Measurements from ENCODE around the gene LMBR1.

Gene LMBR1

DNA sequence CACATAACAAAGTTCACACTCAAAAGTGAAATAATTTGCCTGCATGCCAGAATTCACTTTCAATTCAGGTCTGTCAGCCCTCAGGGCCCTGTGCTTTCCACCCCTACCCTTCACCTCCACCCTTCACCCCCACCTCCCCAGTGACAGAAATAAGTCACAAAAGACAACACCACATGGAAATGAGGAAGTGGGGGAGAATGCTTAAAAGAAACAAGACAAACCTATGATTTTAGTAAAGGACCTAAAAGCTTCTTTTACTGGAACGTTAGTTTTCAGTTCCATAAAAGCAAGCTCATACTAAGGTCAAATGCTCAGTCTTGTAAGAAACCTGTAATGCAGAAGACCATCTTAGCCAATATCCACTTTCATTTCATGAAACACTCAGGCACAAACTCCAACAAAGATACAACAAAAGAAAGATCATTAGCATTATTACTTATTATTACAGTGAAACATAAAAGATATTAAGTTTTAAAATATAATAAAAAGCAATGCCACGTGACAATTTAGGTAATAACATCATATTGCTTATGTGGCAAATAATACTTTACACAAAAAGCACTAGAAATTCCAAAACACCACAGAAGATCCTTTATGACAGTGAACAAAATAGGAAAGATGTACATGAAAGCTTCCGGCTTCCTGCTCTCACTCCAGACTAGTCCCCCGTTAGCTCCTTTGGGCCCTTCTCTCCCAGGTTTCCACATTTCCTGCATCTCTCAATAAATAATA is 112.1 kb downstream of the LMBR1 start:
- Histone ChIP-seq H3K36me3 (ENCODE audit: insufficient read depth, low read length) (no peaks in the 10 kb centered on the region), H3K27ac (no peak overlapping the region), H3K4me3 (no peak overlapping the region), H3K9me3 (ENCODE audit: low read depth, low read length) (no peaks in the 10 kb centered on the region), H3K9ac (ENCODE audit: insufficient read length) (no peak overlapping the region)
- no peak for DNase-seq (ENCODE audit: low read depth, low spot score)
- no peak for TF ChIP-seq POLR2AphosphoS5 (IDR thresholded peaks at IDR 0.05; ENCODE audit: borderline replicate concordance, low read depth, low read length)

DNA sequence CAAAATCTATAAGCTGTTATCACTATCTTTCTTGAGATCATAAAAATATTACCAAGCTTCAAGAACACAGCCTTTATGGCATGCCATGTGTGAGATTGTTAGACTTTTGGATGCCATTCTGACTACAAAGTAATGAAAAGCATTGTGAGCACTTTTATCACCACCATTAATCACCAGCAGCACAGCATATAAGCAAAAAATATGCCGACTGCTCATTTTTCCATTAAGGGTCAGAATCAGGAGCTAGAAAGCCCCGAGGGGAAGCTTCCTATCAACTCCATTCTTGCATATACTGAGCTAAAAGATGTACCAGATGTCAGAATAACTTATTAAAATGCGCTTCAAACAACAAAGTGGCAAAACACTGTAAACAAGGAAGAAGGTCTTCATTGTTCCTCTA is 114.3 kb downstream of the LMBR1 start:
- Histone ChIP-seq H3K9ac (ENCODE audit: insufficient read length) (no peak overlapping the region), H3K9me3 (ENCODE audit: low read depth, low read length) (no peaks in the 10 kb centered on the region), H3K27ac (no peak overlapping the region; the same call in 1 of the 2 replicates), H3K36me3 (ENCODE audit: insufficient read depth, low read length) (no peaks in the 10 kb centered on the region), H3K4me3 (peak overlapping the region; percentile 27; the same call in 1 of the 2 replicates)
- TF ChIP-seq POLR2AphosphoS5 (IDR thresholded peaks at IDR 0.05; ENCODE audit: borderline replicate concordance, low read depth, low read length), result no peak
- no peak for TF ChIP-seq EZH2 (IDR thresholded peaks at IDR 0.05)
- no peak for TF ChIP-seq FOXP2 (optimal IDR thresholded peaks at IDR 0.05; ENCODE audit: control extremely low read depth, extremely low read length, insufficient read depth)
- peak; percentile 40 for DNase-seq (ENCODE audit: low read depth, low spot score)

DNA sequence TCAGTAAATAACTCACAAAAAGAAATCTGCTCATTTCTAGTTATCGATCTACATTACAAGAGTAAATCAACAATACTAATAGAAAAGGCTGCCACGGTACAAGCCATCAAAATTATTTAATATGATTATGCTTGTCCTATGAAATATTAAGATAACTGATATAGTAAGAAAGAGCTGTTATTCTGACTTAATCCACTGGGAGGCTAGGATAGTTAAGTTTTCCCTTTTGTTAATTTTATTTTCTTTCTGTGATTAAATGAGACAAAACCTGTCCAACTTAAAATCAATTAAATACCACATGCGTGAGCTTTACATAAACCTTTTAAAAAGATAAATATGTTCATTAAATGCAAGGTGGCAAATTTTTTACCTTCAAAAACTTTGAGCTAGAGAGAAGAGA is 114.8 kb downstream of the LMBR1 start:
- H3K27ac ChIP-seq, result no peak overlapping the region; the same call in 1 of the 2 replicates
- no peak for TF ChIP-seq FOXP2 (optimal IDR thresholded peaks at IDR 0.05; ENCODE audit: control extremely low read depth, extremely low read length, insufficient read depth)
- no peak for TF ChIP-seq EZH2 (IDR thresholded peaks at IDR 0.05)
- TF ChIP-seq POLR2AphosphoS5 (IDR thresholded peaks at IDR 0.05; ENCODE audit: borderline replicate concordance, low read depth, low read length), result no peak
- no peaks in the 10 kb centered on the region for H3K36me3 ChIP-seq (ENCODE audit: insufficient read depth, low read length)
- DNase-seq (ENCODE audit: low read depth, low spot score), result no peak
- peak overlapping the region; percentile 27; the same call in 1 of the 2 replicates for H3K4me3 ChIP-seq
- no peak overlapping the region for H3K9ac ChIP-seq (ENCODE audit: insufficient read length)
- H3K9me3 ChIP-seq (ENCODE audit: low read depth, low read length), result no peaks in the 10 kb centered on the region

DNA sequence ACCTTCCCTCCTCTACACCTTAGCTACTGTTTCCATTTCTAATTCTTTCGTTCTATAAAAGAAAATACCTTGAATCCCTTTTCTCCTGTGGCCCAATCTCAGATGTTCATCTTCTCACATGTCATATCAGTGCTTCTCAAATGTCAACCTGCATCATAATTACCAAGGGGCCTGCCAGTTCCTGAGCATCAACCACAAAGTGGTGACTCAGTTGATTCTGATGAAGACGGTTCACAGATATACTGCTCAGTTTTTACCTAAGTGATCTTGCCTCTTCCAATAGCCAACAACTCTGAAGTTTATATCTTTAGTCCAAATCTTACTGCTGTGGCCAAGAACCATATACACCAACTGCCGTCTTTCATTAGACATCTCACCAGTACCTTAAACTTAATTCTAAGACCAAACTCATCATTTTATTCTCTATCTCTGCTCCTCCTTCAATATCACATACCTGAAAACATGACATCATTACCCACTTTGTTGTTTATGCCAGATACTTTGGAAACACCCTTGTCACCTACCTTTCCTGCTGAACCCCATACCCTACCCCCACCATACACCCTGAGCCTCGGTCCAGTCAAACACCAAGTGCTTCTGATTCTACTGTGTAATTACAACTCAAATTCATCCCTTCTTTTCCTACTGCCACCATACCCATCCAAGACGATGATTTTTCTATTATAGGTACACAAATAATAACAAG is 115.5 kb downstream of the LMBR1 start:
- TF ChIP-seq EZH2 (IDR thresholded peaks at IDR 0.05) (no peak), POLR2AphosphoS5 (IDR thresholded peaks at IDR 0.05; ENCODE audit: borderline replicate concordance, low read depth, low read length) (no peak), FOXP2 (optimal IDR thresholded peaks at IDR 0.05; ENCODE audit: control extremely low read depth, extremely low read length, insufficient read depth) (no peak)
- no peak overlapping the region for H3K9ac ChIP-seq (ENCODE audit: insufficient read length)
- no peaks in the 10 kb centered on the region for H3K36me3 ChIP-seq (ENCODE audit: insufficient read depth, low read length)
- H3K4me3 ChIP-seq, result no peak overlapping the region
- H3K9me3 ChIP-seq (ENCODE audit: low read depth, low read length), result no peaks in the 10 kb centered on the region
- H3K27ac ChIP-seq, result no peak overlapping the region
- DNase-seq (ENCODE audit: low read depth, low spot score), result no peak

DNA sequence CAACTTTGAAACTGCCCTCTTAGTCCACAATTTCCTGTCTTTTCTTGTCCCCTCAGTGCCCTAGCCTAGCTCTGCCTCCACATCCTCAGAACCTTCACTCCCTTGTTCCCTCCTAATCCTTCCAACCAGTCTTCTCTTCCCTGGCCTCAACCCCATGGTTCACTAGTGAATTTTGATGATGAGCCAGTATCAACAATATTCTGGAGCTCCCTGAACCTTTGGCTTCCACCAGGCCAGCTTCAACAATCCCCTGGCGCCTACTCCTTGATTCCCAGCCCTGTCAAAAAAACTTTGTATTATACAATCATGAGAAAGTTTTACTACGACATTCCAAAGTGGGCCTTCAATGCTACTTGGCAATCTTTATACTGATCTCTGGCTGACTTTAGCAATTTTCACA is 116.5 kb downstream of the LMBR1 start:
- H3K9ac ChIP-seq (ENCODE audit: insufficient read length), result no peak overlapping the region
- no peak for DNase-seq (ENCODE audit: low read depth, low spot score)
- H3K9me3 ChIP-seq (ENCODE audit: low read depth, low read length), result no peaks in the 10 kb centered on the region
- TF ChIP-seq FOXP2 (optimal IDR thresholded peaks at IDR 0.05; ENCODE audit: control extremely low read depth, extremely low read length, insufficient read depth) (no peak), POLR2AphosphoS5 (IDR thresholded peaks at IDR 0.05; ENCODE audit: borderline replicate concordance, low read depth, low read length) (no peak), EZH2 (IDR thresholded peaks at IDR 0.05) (no peak)
- no peak overlapping the region for H3K4me3 ChIP-seq
- no peak overlapping the region for H3K27ac ChIP-seq
- no peaks in the 10 kb centered on the region for H3K36me3 ChIP-seq (ENCODE audit: insufficient read depth, low read length)

DNA sequence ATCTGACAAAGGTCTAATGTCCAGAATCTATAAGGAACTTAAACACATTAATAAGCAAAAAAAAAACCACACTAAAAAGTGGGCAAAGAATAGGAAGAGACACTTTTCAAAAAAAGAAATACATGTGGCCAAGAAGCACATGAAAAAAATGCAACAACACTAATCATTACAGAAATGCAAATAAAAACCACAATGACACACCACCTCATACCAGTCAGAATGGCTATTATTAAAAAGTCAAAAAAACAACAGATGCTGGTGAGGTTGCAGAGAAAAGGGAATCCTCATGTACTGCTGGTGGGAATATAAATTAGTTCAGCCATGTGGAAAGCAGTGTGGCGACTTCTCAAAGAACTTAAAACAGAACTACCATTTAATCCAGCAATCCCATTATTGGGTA is 119.0 kb downstream of the LMBR1 start:
- Histone ChIP-seq H3K27ac (no peak overlapping the region), H3K9ac (ENCODE audit: insufficient read length) (no peak overlapping the region), H3K9me3 (ENCODE audit: low read depth, low read length) (no peaks in the 10 kb centered on the region), H3K36me3 (ENCODE audit: insufficient read depth, low read length) (no peaks in the 10 kb centered on the region), H3K4me3 (no peak overlapping the region)
- no peak for DNase-seq (ENCODE audit: low read depth, low spot score)
- TF ChIP-seq EZH2 (IDR thresholded peaks at IDR 0.05) (no peak), POLR2AphosphoS5 (IDR thresholded peaks at IDR 0.05; ENCODE audit: borderline replicate concordance, low read depth, low read length) (no peak), FOXP2 (optimal IDR thresholded peaks at IDR 0.05; ENCODE audit: control extremely low read depth, extremely low read length, insufficient read depth) (no peak)

DNA sequence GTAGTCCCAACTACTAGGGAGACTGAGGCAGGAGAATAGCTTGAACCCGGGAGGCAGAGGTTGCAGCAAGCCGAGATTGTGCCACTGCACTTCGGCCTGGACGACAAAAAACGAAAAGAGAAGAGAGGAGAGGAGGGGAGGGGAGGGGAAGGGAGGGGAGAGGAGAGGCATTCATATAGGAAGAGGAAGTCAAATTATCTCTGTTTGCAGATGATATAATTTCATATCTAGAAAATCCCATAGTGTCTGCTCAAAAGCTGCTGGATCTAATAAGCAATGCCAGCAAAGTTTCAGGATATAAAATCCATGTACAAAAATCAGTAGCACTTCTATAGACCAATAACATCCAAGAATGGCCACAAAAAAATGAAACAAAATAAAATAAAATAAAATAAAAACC is 120.3 kb downstream of the LMBR1 start:
- no peak for DNase-seq (ENCODE audit: low read depth, low spot score)
- H3K27ac ChIP-seq, result no peak overlapping the region
- TF ChIP-seq FOXP2 (optimal IDR thresholded peaks at IDR 0.05; ENCODE audit: control extremely low read depth, extremely low read length, insufficient read depth) (no peak), POLR2AphosphoS5 (IDR thresholded peaks at IDR 0.05; ENCODE audit: borderline replicate concordance, low read depth, low read length) (no peak), EZH2 (IDR thresholded peaks at IDR 0.05) (no peak)
- no peaks in the 10 kb centered on the region for H3K36me3 ChIP-seq (ENCODE audit: insufficient read depth, low read length)
- H3K4me3 ChIP-seq, result no peak overlapping the region
- no peak overlapping the region for H3K9ac ChIP-seq (ENCODE audit: insufficient read length)
- no peaks in the 10 kb centered on the region for H3K9me3 ChIP-seq (ENCODE audit: low read depth, low read length)

DNA sequence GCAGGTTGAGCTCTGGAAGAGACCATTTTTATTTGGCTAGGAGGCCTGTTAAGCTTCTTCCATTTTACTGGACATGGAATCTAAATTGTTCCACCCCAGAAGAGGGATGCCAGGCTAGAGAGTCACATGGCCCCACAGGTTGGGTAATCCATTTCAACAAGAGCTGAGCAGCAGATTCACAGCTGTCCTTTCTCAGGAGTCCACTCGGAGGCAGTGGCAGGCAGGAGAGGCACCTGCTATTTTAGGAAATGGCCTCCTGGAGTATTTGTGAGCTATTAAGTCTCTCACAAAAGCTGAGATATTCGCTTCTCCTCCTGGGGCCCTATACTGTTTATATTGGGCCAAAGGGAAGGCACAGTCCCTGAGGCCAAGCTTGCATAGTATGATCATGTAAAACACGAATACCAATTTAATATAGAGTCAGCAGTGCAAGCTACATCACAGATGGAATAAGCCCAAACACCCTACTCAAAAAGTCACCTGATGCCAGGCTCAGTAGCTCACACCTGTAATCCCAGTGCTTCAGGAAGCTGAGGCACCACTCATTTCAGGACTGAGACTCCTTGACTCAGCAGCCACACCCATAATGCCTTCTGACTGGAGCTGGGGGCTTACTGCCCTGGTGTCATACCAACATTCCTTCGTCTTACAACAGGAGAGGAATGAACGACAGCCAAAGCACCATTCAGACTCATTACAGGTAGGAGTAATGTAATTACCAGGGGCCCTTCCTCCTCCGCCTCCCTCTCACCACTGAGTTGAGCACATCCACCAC is 124.1 kb downstream of the LMBR1 start:
- no peaks in the 10 kb centered on the region for H3K9me3 ChIP-seq (ENCODE audit: low read depth, low read length)
- H3K9ac ChIP-seq (ENCODE audit: insufficient read length), result no peak overlapping the region
- no peak overlapping the region for H3K4me3 ChIP-seq
- no peak for TF ChIP-seq EZH2 (IDR thresholded peaks at IDR 0.05)
- no peak for TF ChIP-seq POLR2AphosphoS5 (IDR thresholded peaks at IDR 0.05; ENCODE audit: borderline replicate concordance, low read depth, low read length)
- TF ChIP-seq FOXP2 (optimal IDR thresholded peaks at IDR 0.05; ENCODE audit: control extremely low read depth, extremely low read length, insufficient read depth), result no peak
- no peak overlapping the region for H3K27ac ChIP-seq
- DNase-seq (ENCODE audit: low read depth, low spot score), result no peak
- no peaks in the 10 kb centered on the region for H3K36me3 ChIP-seq (ENCODE audit: insufficient read depth, low read length)

All from SK-N-MC (cell line).